ENCODE measurements around the gene CCPG1.

- TF ChIP-seq, protein P1, sequence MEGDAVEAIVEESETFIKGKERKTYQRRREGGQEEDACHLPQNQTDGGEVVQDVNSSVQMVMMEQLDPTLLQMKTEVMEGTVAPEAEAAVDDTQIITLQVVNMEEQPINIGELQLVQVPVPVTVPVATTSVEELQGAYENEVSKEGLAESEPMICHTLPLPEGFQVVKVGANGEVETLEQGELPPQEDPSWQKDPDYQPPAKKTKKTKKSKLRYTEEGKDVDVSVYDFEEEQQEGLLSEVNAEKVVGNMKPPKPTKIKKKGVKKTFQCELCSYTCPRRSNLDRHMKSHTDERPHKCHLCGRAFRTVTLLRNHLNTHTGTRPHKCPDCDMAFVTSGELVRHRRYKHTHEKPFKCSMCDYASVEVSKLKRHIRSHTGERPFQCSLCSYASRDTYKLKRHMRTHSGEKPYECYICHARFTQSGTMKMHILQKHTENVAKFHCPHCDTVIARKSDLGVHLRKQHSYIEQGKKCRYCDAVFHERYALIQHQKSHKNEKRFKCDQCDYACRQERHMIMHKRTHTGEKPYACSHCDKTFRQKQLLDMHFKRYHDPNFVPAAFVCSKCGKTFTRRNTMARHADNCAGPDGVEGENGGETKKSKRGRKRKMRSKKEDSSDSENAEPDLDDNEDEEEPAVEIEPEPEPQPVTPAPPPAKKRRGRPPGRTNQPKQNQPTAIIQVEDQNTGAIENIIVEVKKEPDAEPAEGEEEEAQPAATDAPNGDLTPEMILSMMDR (IDR thresholded peaks at IDR 0.05; ENCODE audit: low read depth, low read length, poor library complexity, severe bottlenecking): no peak
- no peak for TF ChIP-seq EZH2phosphoT487 (IDR thresholded peaks at IDR 0.05; ENCODE audit: borderline replicate concordance, low read length)
Observed at GRCh38 chr15:55327387-55327786, 80.8 kb downstream of the CCPG1 start.
